ENCODE data around the gene PLAAT4.

DNA sequence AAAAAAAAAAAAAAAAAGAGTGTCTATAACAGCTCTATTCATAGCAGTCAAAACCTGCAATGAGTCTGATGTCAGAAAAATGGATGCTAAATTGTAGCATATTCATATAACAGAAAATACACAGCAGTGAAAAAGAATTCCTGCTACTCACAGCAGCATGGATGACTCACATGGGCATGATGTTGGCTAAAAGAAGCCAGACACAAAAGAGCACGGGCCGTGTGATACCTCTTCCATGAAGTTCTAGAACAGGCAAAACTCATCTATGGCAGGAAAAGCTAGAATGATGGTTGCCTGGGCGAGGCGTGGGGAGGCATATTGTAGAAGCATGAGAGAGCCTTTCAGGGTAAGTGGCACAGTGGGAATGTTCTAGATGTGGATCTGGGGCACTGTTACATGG, 58.7 kb downstream of the PLAAT4 start:
- TF ChIP-seq EZH2 (IDR thresholded peaks at IDR 0.05; ENCODE audit: insufficient read depth, poor library complexity, severe bottlenecking), result no peak
- TF ChIP-seq EZH2phosphoT487 (IDR thresholded peaks at IDR 0.05; ENCODE audit: insufficient read depth, low read depth), result no peak
